H1 (cell line): Measurements from ENCODE around the gene C1QL3. TPM values are rescaled to one million over a fixed set of nuclear protein-coding genes. Genes with fewer than 3 reads are reported as not detected.

Experiments
- BACH1 ChIP-seq: IDR thresholded peaks from 2 replicates; pipeline ENCODE4 v1.6.1; 2012; ENCODE audit warnings: low read length, improper control_type of control experiment
- CBX8 ChIP-seq: fragments of 300-800, 300-1000 bp; sonication (generic); IDR thresholded peaks from 2 replicates; pipeline ENCODE4 v1.7.1; 2016; ENCODE audit warnings: low read depth, low read length, borderline replicate concordance
- MAFK ChIP-seq: IDR thresholded peaks from 2 replicates; pipeline ENCODE4 v1.6.1; 2012; ENCODE audit warnings: low read depth, mild to moderate bottlenecking, improper control_type of control experiment, low read length
- polyA plus RNA-seq, 7 experiments: library from polyadenylated mRNA; depleted of rRNA in 3 of 7; stranded (reverse) in 5 of 7; unstranded in 2 of 7; fragments of >200 nt in 5 of 7; fragments of 200-250 nt in 2 of 7; gene quantifications; 1 replicate in 5 of 7; 2 replicates in 1 of 7; 4 replicates in 1 of 7; pipeline versions ENCODE4 v1.2.1 to v1.2.3, GENCODE V29; 2011 to 2013; ENCODE audit warnings: missing spikeins in 2 of 7, mixed read lengths in 2 of 7
- total RNA-seq: library from RNA; stranded (reverse); fragmentation: NEBNext Ultra II Directional; extraction: Animal tissue kit (Norgen Biotek cat#: 25700); gene quantifications from 2 replicates; pipeline ENCODE4 v1.2.1, GENCODE V29; 2021
- TF ChIP-seq, protein P1 (sequence below): IDR thresholded peaks from 2 replicates; pipeline ENCODE4 v1.6.1; 2012; ENCODE audit warnings: inconsistent platforms

C1QL3 gene
- total and polyA plus RNA-seq, 2 of the 8 experiments (the other 6 are each of a cell fraction or from before 2014, with no cell fraction given) = 1.0 to 1.8 TPM

DNA sequence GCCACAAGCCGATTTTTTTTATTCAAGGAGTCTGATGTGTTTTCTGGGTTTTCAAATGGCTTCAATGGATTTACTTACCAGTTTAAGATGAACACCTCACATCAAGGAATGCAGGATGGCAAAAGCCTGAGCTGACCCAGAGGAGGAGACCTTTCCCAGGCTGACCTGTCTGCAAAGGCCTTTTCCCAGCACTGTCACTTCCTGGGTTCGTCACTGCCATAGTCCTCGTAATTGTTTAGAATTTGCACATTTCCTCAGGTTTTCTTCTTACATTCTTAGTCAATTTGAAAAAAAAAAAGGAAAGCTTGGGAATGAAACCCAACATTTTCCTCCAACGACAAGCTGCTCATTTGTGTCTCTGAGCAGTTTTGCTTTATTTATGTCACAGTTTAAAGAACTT, 42.9 kb downstream of the C1QL3 start (continued):
- TF ChIP-seq MAFK (no peak), BACH1 (no peak), CBX8 (no peak)
- TF ChIP-seq, protein P1, sequence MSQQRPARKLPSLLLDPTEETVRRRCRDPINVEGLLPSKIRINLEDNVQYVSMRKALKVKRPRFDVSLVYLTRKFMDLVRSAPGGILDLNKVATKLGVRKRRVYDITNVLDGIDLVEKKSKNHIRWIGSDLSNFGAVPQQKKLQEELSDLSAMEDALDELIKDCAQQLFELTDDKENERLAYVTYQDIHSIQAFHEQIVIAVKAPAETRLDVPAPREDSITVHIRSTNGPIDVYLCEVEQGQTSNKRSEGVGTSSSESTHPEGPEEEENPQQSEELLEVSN = no peak
- TF ChIP-seq, all 59 proteins: peak for 0
